Esophagus squamous epithelium (tissue), 4 donors: ENCODE measurements around the gene AEBP1.

Experiments
- CTCF ChIP-seq, 6 experiments: fragments of 450-650 bp in 4 of 6; fragments of 200-600 bp in 2 of 6; sonication (generic) in 2 of 6; IDR thresholded peaks; one replicate each; pipeline ENCODE4 v1.5.1; 2016 to 2019; ENCODE audit warnings: antibody characterized with exemption in 6 of 6, mild to moderate bottlenecking in 4 of 6, moderate library complexity in 4 of 6
- POLR2A ChIP-seq, 4 donors: fragments of 450-650 bp; IDR thresholded peaks; one replicate each; pipeline ENCODE4 v1.6.1; 2017; ENCODE audit warnings: antibody characterized with exemption in 4 of 4, mild to moderate bottlenecking in 4 of 4, moderate library complexity in 3 of 4

- TF ChIP-seq POLR2A (IDR thresholded peaks at IDR 0.05) (no peak), CTCF (IDR thresholded peaks at IDR 0.05) (no peak)
Observed at GRCh38 chr7:44145479-44145968, 41.4 kb downstream of the AEBP1 start.
